NCI-H460 (cell line): Measurements from ENCODE around the gene ILRUN. TPM values are rescaled to one million over a fixed set of nuclear protein-coding genes. Genes with fewer than 3 reads are reported as not detected.
"Not testable (repeated sequence)": the region's sequence is repeated elsewhere in the genome, so short reads cannot be mapped to it uniquely, and the experiment has no call there.

Experiments used
- DNase-seq: peaks from one replicate; pipeline ENCODE4 v3.0.0-alpha.2; 2016; ENCODE audit warnings: low read depth; ENCODE audit errors: extremely low read depth
- total RNA-seq: library from RNA; depleted of rRNA; stranded (reverse); fragments of >200 nt; shearing (Covaris generic); gene quantifications from 2 replicates; pipeline ENCODE4 v1.2.3, GENCODE V29; 2014

ILRUN gene
- total RNA-seq, 1 experiment from 2014 or later = 16.4 TPM

DNA sequence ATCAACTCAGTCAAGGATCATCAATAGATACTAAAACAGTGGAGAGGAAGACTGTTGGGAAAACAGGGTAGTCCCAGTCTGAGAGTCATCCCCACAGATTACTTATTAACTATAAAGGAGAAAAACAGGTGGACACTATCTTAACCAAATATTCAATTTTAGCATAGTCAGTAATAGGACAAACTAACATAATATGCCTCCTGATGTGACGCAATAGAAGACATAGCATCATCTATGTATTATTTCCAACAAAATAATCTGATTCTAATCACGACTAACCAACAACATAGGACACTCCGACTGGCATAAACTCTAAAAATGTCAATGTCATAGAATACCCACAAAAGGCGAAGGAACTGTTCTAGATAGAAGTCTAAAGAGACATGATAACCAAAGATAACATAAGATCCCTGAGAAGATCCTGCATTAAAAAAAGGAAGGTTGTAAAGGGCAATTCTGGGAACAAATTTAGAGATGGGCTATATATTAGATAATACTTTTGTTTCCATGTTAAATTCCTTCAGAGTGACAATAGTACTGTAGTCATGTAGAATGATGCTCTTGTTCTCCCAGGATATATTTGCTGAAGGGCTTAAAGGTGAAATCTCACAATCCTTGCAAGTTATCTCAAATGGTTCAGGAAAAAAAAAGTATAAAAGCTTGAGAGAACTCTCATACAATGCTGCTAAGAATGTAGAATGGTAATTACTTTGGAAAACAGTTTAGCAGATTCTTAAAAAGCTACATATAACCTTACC, 28.9 kb downstream of the ILRUN start:
- DNase-seq = no peak

DNA sequence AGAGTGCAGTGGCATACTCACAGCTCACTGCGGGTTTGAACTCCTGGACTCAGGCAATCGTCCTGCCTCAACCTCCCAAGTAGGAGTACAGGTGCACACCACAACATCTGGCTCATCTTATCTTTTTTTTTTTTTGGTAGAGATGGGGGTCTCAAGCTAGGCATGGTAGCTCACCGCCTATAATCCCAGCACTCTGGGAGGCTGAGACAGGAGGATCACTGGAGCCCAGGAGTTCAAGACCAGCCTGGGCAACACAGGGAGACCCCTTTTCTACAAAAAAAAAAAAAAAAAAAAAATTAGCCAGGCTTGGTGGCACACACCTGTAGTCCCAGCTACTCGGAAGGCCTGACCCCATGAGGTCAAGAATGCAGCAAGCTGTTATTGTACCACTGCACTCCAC, 31.5 kb downstream of the ILRUN start:
- no peak for DNase-seq

- peak; percentile 30 for DNase-seq
These were observed 32.2 kb downstream of the ILRUN start for GRCh38 chr6:34664256-34664971.

- no peak for DNase-seq
These were observed 32.7 kb downstream of the ILRUN start for GRCh38 chr6:34663831-34664255.

GRCh38 chr6:34663371-34663770, 33.2 kb downstream of the ILRUN start:
- no peak for DNase-seq

GRCh38 chr6:34661357-34661756, 35.2 kb downstream of the ILRUN start:
- no peak for DNase-seq

DNA sequence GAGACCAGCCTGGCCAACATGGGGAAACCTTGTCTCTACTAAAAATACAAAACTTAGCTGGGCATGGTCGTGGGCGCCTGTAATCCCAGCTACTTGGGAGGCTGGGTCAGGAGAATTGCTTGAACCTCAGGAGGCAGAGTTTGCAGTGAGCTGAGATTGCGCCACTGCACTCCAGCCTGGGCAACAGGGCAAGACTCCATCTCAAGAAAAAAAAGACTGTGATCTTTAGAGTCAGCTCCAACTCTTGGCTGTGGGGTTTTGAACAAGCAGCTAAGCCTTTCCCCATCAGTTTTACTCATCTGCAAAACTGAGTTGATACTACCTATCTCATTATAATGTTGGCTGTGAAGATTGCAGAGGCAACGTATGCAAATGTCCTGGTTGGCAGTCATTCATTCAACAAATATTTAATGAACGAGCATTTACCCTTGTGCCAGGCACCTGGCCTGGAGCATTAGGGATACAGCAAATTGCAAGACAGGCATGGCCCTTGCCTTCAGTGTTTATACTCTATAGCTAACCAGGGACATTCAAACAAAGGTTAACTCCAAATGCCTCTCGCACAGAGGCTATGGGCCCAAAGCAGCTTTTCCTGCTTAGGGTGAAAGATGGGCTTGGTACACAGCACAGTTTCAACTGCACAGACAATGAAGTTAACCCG, 37.8 kb downstream of the ILRUN start:
- DNase-seq = no peak

DNA sequence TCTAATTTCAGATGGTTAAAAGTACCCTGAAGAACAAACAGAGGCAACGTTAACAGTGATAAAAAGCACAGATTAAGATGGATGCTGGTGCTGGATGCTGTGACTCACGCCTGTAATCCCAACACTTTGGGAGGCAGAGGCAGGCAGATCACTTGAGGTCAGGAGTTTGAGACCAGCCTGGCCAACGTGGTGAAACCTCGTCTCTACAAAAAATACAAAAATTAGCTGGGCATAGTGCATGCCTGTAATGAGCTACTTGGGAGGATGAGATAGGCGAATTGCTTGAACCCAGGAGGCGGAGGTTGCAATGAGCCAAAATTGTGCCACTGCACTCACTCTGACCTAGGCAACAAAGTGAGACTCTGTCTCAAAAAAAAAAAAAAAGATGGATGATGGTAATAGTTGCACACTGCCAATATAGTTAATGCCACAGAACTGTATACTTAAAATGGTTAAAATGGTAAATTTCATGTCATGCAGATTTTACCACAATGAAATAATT, 38.5 kb downstream of the ILRUN start:
- peak; percentile 21 for DNase-seq

- peak; percentile 76 for DNase-seq
These were observed 39.1 kb downstream of the ILRUN start for GRCh38 chr6:34657307-34657978.

GRCh38 chr6:34657037-34657306, 39.6 kb downstream of the ILRUN start:
- no peak for DNase-seq

DNA sequence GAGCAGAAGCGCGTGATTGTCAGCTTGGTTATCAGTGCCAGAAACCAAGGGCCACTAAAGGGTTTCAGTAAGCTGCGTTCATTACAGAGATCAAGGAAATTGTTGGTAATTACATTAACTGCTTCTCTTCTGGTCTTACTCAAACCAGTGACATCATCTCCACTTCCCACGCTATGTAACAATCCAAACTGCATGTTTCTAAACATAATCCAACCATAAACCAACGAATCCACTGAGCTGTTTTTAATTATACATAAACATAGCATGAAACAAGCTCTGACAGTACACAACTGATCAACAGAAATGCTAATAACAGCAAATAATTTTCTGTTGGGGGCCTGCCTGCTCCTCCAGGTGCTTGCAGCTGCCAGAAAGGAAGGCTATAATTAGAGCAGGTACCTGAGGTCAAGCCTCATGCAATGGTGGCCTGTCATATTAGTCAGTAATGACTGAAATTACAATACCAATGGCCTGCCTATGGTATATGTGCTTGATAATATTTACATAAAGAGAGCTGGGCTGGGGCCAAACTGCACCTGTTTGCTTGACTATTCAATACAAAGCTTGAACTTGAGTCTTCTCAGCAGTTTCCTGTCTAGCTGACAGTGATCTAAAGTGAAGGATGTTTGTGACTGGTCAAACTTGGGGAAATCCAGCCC, 40.1 kb downstream of the ILRUN start:
- no peak for DNase-seq

- not testable (repeated sequence) for DNase-seq
These were observed 40.6 kb downstream of the ILRUN start for GRCh38 chr6:34655876-34656377.

DNA sequence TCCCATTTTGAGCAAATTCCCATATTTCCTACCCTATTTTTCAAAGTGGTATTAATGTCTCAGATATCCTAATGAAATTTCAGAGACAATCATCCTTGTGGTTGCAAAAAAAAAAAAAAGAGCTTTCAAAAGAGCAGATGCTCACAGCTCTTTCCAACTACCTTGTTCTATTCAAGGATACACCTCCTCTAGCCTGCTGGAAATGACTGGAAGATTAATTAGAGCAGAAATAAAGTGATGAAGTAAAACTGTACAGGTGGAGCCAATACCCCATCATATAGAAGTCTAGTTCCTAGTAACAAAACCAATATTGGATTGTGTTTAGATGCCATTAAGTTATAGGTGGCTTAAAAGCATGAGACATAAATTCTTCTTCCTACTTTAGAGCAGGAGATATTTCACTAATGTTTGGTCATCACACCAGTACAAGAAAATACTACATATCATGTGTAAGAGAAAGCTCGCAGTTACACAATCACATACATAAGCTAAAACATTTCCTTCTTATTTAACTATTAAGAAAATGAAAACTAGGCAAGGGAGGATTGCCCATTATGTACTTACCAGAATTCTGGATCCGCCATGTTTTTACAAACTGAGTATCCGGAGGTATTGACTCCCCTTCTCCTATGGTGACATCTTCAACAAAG, 42.4 kb downstream of the ILRUN start:
- DNase-seq = no peak

DNA sequence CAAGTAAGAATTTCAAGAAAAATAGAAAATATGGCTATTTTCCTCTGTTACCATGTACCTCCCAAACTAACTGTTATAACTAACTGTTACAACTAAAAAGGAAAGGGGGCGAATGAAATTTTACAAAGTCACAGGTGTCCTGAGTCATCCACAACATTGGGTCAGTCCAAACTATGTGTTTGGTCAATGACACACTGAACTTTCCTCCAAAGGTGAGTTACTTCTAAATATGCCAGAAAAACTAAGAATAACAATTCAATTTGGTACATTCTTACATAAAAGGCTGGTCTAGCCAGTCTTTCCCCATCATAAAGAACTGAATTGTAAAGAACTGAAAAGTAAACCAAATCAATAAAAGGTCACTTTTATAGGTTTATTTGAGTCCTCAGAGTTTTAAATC, 44.3 kb downstream of the ILRUN start:
- no peak for DNase-seq

GRCh38 chr6:34650823-34651222, 45.7 kb downstream of the ILRUN start:
- no peak for DNase-seq

DNA sequence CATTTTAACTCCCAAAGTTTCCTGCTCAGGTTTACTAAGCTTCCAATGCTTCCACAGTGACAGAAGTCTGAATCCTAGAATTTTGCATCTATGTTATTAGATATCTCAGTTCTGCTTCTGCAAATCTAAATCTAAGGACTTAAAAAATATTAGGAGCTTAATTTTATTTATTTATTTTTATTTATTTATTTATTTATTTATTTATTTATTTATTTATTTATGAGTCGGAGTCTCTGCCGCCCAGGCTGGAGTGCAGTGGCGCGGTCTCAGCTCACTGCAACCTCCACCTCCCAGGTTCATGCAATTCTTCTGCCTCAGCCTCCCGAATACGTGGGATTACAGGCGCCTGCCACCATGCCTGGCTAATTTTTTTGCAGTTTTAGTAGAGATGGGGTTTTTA, 46.3 kb downstream of the ILRUN start:
- not testable (repeated sequence) for DNase-seq

- no peak for DNase-seq
These were observed 47.8 kb downstream of the ILRUN start for GRCh38 chr6:34648806-34649205.
